Activated CD4-positive, alpha-beta memory T cell treated with anti-CD3 and anti-CD28 coated beads, Interleukin-2, amount 10 ng/mL, durations not matched to agents 7 days and 5 days (primary cell): ENCODE data around the gene FAM117B. TPM values are rescaled to one million over a fixed set of nuclear protein-coding genes. Genes with fewer than 3 reads are reported as not detected.

ENCODE experiments used
- CTCF ChIA-PET: fragments of 350-600 bp; sonication (Branson Sonifier 250); formaldehyde crosslinking; loops from one replicate; lab custom pipeline; 2021; ENCODE audit warnings: antibody characterized with exemption, inconsistent platforms; lab: Charles Lee
- POLR2A ChIA-PET: fragments of 350-600 bp; sonication (Branson Sonifier 250); formaldehyde crosslinking; loops from one replicate; lab custom pipeline; 2021; ENCODE audit warnings: antibody characterized with exemption; lab: Charles Lee
- DNase-seq: peaks from one replicate; pipeline ENCODE4 v3.0.0-alpha.2; 2020
- H3K27ac Mint-ChIP-seq: one replicate; pipeline ENCODE4 v1.8.0; 2021; ENCODE audit warnings: mild to moderate bottlenecking, mixed read lengths
- H3K27me3 Mint-ChIP-seq: one replicate; pipeline ENCODE4 v1.8.0; 2021; ENCODE audit warnings: mixed read lengths
- H3K36me3 Mint-ChIP-seq: one replicate; pipeline ENCODE4 v1.8.0; 2021; ENCODE audit warnings: low read depth, mixed read lengths
- H3K4me1 Mint-ChIP-seq: one replicate; pipeline ENCODE4 v1.8.0; 2021; ENCODE audit warnings: mixed read lengths
- H3K4me3 Mint-ChIP-seq: one replicate; pipeline ENCODE4 v1.8.0; 2021; ENCODE audit warnings: mild to moderate bottlenecking, mixed read lengths
- H3K9me3 Mint-ChIP-seq: one replicate; pipeline ENCODE4 v1.8.0; 2021; ENCODE audit warnings: mixed read lengths
- total RNA-seq, 2 experiments: library from RNA; stranded (reverse); gene quantifications; one replicate each; pipeline ENCODE4 v1.2.3, GENCODE V29; 2021

The FAM117B gene
- total RNA-seq, 2 experiments from 2014 or later = 4.3 to 5.2 TPM

GRCh38 chr2:202757339-202757738 is 122.6 kb downstream of the FAM117B start:
- POLR2A ChIA-PET = no interaction called here
- no peak overlapping the region for H3K27ac Mint-ChIP-seq
- no peaks in the 10 kb centered on the region for H3K27me3 Mint-ChIP-seq
- CTCF ChIA-PET = no interaction called here
- H3K9me3 Mint-ChIP-seq = peaks cover 2% of the 10 kb centered on the region
- peaks cover 5% of the 10 kb centered on the region for H3K36me3 Mint-ChIP-seq
- peaks cover 6% of the 10 kb centered on the region for H3K4me1 Mint-ChIP-seq
- DNase-seq = no peak
- no peak overlapping the region for H3K4me3 Mint-ChIP-seq

- peaks cover 2% of the 10 kb centered on the region for H3K9me3 Mint-ChIP-seq
- no peak overlapping the region for H3K4me3 Mint-ChIP-seq
- H3K4me1 Mint-ChIP-seq = peaks cover 6% of the 10 kb centered on the region
- H3K27ac Mint-ChIP-seq = no peak overlapping the region
- ChIA-PET CTCF (no interaction called here), POLR2A (no interaction called here)
- no peaks in the 10 kb centered on the region for H3K27me3 Mint-ChIP-seq
- H3K36me3 Mint-ChIP-seq = peaks cover 2% of the 10 kb centered on the region
- no peak for DNase-seq
These were observed 123.4 kb downstream of the FAM117B start for GRCh38 chr2:202758128-202758527.

GRCh38 chr2:202758604-202759003 is 123.8 kb downstream of the FAM117B start:
- DNase-seq = no peak
- Mint-ChIP-seq H3K27me3 (no peaks in the 10 kb centered on the region), H3K9me3 (peaks cover 2% of the 10 kb centered on the region), H3K4me1 (peaks cover 1% of the 10 kb centered on the region), H3K36me3 (no peaks in the 10 kb centered on the region), H3K27ac (no peak overlapping the region), H3K4me3 (no peak overlapping the region)
- ChIA-PET CTCF (no interaction called here), POLR2A (no interaction called here)

GRCh38 chr2:202760848-202761247 is 126.1 kb downstream of the FAM117B start:
- DNase-seq = no peak
- ChIA-PET POLR2A (no interaction called here), CTCF (no interaction called here)
- Mint-ChIP-seq H3K4me3 (no peak overlapping the region), H3K27me3 (no peaks in the 10 kb centered on the region), H3K9me3 (no peaks in the 10 kb centered on the region), H3K4me1 (no peaks in the 10 kb centered on the region), H3K36me3 (no peaks in the 10 kb centered on the region), H3K27ac (no peak overlapping the region)

GRCh38 chr2:202762556-202762955 is 127.8 kb downstream of the FAM117B start:
- CTCF ChIA-PET = no interaction called here
- no peaks in the 10 kb centered on the region for H3K36me3 Mint-ChIP-seq
- no peak overlapping the region for H3K4me3 Mint-ChIP-seq
- POLR2A ChIA-PET = no interaction called here
- no peak overlapping the region for H3K27ac Mint-ChIP-seq
- H3K9me3 Mint-ChIP-seq = no peaks in the 10 kb centered on the region
- no peaks in the 10 kb centered on the region for H3K4me1 Mint-ChIP-seq
- no peaks in the 10 kb centered on the region for H3K27me3 Mint-ChIP-seq
- no peak for DNase-seq

GRCh38 chr2:202763916-202764315 is 129.1 kb downstream of the FAM117B start:
- Mint-ChIP-seq H3K4me3 (no peak overlapping the region), H3K27me3 (no peaks in the 10 kb centered on the region), H3K36me3 (no peaks in the 10 kb centered on the region), H3K9me3 (no peaks in the 10 kb centered on the region), H3K4me1 (no peaks in the 10 kb centered on the region), H3K27ac (no peak overlapping the region)
- ChIA-PET POLR2A (no interaction called here), CTCF (no interaction called here)
- no peak for DNase-seq

- H3K9me3 Mint-ChIP-seq = no peaks in the 10 kb centered on the region
- H3K36me3 Mint-ChIP-seq = no peaks in the 10 kb centered on the region
- DNase-seq = no peak
- ChIA-PET CTCF (interaction anchor here (0.6 kb wide), 1 partner anchor 1400 kb away, joined by 3 read pairs; no protein-coding TSS in a partner anchor), POLR2A (no interaction called here)
- no peak overlapping the region for H3K4me3 Mint-ChIP-seq
- no peaks in the 10 kb centered on the region for H3K4me1 Mint-ChIP-seq
- H3K27me3 Mint-ChIP-seq = no peaks in the 10 kb centered on the region
- no peak overlapping the region for H3K27ac Mint-ChIP-seq
These were observed 130.2 kb downstream of the FAM117B start for GRCh38 chr2:202764991-202765390.

GRCh38 chr2:202765436-202765835 is 130.7 kb downstream of the FAM117B start:
- Mint-ChIP-seq H3K27me3 (no peaks in the 10 kb centered on the region), H3K9me3 (no peaks in the 10 kb centered on the region), H3K27ac (no peak overlapping the region), H3K36me3 (no peaks in the 10 kb centered on the region), H3K4me1 (no peaks in the 10 kb centered on the region), H3K4me3 (no peak overlapping the region)
- no peak for DNase-seq
- ChIA-PET POLR2A (no interaction called here), CTCF (interaction anchor here (0.6 kb wide), 1 partner anchor 1400 kb away, joined by 3 read pairs; no protein-coding TSS in a partner anchor)

GRCh38 chr2:202768273-202768672 is 133.5 kb downstream of the FAM117B start:
- H3K9me3 Mint-ChIP-seq = no peaks in the 10 kb centered on the region
- no peak overlapping the region for H3K27ac Mint-ChIP-seq
- H3K36me3 Mint-ChIP-seq = no peaks in the 10 kb centered on the region
- ChIA-PET POLR2A (no interaction called here), CTCF (interaction anchor here (0.7 kb wide), 1 partner anchor 394 kb away, joined by 3 read pairs; no protein-coding TSS in a partner anchor)
- H3K4me3 Mint-ChIP-seq = no peak overlapping the region
- H3K4me1 Mint-ChIP-seq = no peaks in the 10 kb centered on the region
- no peak for DNase-seq
- H3K27me3 Mint-ChIP-seq = no peaks in the 10 kb centered on the region

GRCh38 chr2:202769201-202769600 is 134.4 kb downstream of the FAM117B start:
- ChIA-PET POLR2A (no interaction called here), CTCF (no interaction called here)
- Mint-ChIP-seq H3K27me3 (no peaks in the 10 kb centered on the region), H3K27ac (no peak overlapping the region), H3K4me3 (no peak overlapping the region), H3K36me3 (no peaks in the 10 kb centered on the region), H3K4me1 (no peaks in the 10 kb centered on the region), H3K9me3 (no peaks in the 10 kb centered on the region)
- no peak for DNase-seq

- no peaks in the 10 kb centered on the region for H3K9me3 Mint-ChIP-seq
- no peaks in the 10 kb centered on the region for H3K27me3 Mint-ChIP-seq
- H3K36me3 Mint-ChIP-seq = no peaks in the 10 kb centered on the region
- CTCF ChIA-PET = no interaction called here
- H3K27ac Mint-ChIP-seq = no peak overlapping the region
- no peaks in the 10 kb centered on the region for H3K4me1 Mint-ChIP-seq
- no peak overlapping the region for H3K4me3 Mint-ChIP-seq
- DNase-seq = no peak
- POLR2A ChIA-PET = no interaction called here
These were observed 136.6 kb downstream of the FAM117B start for GRCh38 chr2:202771336-202771735.

- POLR2A ChIA-PET = no interaction called here
- H3K36me3 Mint-ChIP-seq = no peaks in the 10 kb centered on the region
These were observed 137.1 kb downstream of the FAM117B start for GRCh38 chr2:202771741-202772460.

GRCh38 chr2:202773301-202773973 is 138.7 kb downstream of the FAM117B start:
- Mint-ChIP-seq H3K9me3 (no peaks in the 10 kb centered on the region), H3K4me3 (no peak overlapping the region), H3K27me3 (no peaks in the 10 kb centered on the region), H3K36me3 (no peaks in the 10 kb centered on the region), H3K4me1 (no peaks in the 10 kb centered on the region), H3K27ac (no peak overlapping the region)
- ChIA-PET POLR2A (no interaction called here), CTCF (no interaction called here)
- DNase-seq = no peak

More at GRCh38 chr2:202771741-202772460, 137.1 kb downstream of the FAM117B start:
- no peaks in the 10 kb centered on the region for H3K9me3 Mint-ChIP-seq
- no peak overlapping the region for H3K27ac Mint-ChIP-seq
- no peak overlapping the region for H3K4me3 Mint-ChIP-seq
- DNase-seq = no peak
- CTCF ChIA-PET = no interaction called here
- H3K27me3 Mint-ChIP-seq = no peaks in the 10 kb centered on the region
- no peaks in the 10 kb centered on the region for H3K4me1 Mint-ChIP-seq
